Activated B cell treated with CpG ODN at 0.5 μM for 24 hours (primary cell): Measurements from ENCODE around the gene DCAF5. TPM values are rescaled to one million over a fixed set of nuclear protein-coding genes. Genes with fewer than 3 reads are reported as not detected.
"Not testable (repeated sequence)": the region's sequence is repeated elsewhere in the genome, so short reads cannot be mapped to it uniquely, and the experiment has no call there.

Source experiments
- ATAC-seq: fragments of 200-7000 bp; cut with Tn5 transposase; one replicate; pipeline ENCODE4 v1.10.0; 2021; ENCODE audit warnings: low read depth, mild to moderate bottlenecking, moderate library complexity
- CTCF ChIA-PET: fragments of 350-600 bp; sonication (Branson Sonifier 250); formaldehyde crosslinking; loops from one replicate; lab custom pipeline; 2021; ENCODE audit warnings: antibody characterized with exemption; lab: Charles Lee
- POLR2A ChIA-PET: fragments of 350-600 bp; sonication (Branson Sonifier 250); formaldehyde crosslinking; loops from one replicate; lab custom pipeline; 2021; ENCODE audit warnings: antibody characterized with exemption; lab: Charles Lee
- DNase-seq: peaks from one replicate; pipeline ENCODE4 v3.0.0; 2022
- H3K27ac Mint-ChIP-seq: one replicate; pipeline ENCODE4 v1.8.0; 2020; ENCODE audit warnings: mixed read lengths
- H3K27me3 Mint-ChIP-seq: one replicate; pipeline ENCODE4 v1.8.0; 2021; ENCODE audit warnings: mixed read lengths
- H3K36me3 Mint-ChIP-seq: one replicate; pipeline ENCODE4 v1.8.0; 2021; ENCODE audit warnings: low read depth, mixed read lengths
- H3K4me1 Mint-ChIP-seq: one replicate; pipeline ENCODE4 v1.8.0; 2021; ENCODE audit warnings: mixed read lengths
- H3K4me3 Mint-ChIP-seq: one replicate; pipeline ENCODE4 v1.8.0; 2020; ENCODE audit warnings: mild to moderate bottlenecking, mixed read lengths
- H3K9me3 Mint-ChIP-seq: one replicate; pipeline ENCODE4 v1.8.0; 2020; ENCODE audit warnings: mixed read lengths
- intact Hi-C: fragments of 100-400 bp; cut with micrococcal nuclease; formaldehyde crosslinking; loops from one replicate; pipeline ENCODE4 v1.15.1; 2024
- total RNA-seq: library from RNA; stranded (reverse); gene quantifications from 2 replicates; pipeline ENCODE4 v1.2.3, GENCODE V29; 2022
- TF ChIP-seq, protein P1 (sequence below): fragments of 200-600 bp; IDR thresholded peaks from one replicate; pipeline ENCODE4 v1.8.0; 2022; ENCODE audit warnings: antibody characterized with exemption, mild to moderate bottlenecking

DCAF5 gene
- total RNA-seq, 1 donor from 2014 or later: 50.8 TPM

DNA sequence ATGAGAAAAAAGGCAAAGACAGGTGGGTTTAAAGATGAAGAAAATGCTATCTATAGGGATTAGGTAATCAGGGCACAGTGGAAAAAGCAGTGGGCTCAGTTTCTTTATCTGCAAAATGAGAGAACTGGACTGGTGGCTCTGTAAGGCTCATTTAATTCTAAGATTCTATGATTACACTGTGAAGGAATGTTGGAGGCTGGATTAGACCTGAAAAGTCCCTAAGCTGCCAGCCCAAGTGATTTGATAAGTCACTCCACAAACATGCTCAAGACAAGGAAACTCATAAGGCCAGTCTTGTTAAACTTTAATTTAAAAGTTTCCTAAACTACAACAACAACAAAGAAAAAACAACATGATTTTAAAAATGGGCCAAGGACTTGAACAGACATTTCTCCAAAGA, 75.1 kb downstream of the DCAF5 start:
- Mint-ChIP-seq H3K36me3 (peaks cover 70% of the 10 kb centered on the region), H3K27ac (no peak overlapping the region), H3K9me3 (no peaks in the 10 kb centered on the region), H3K4me3 (no peak overlapping the region), H3K27me3 (no peaks in the 10 kb centered on the region), H3K4me1 (no peaks in the 10 kb centered on the region)
- intact Hi-C loops: no loop called here
- CTCF ChIA-PET: no interaction called here
- ATAC-seq (no peak), DNase-seq (no peak)
- TF ChIP-seq, protein P1, sequence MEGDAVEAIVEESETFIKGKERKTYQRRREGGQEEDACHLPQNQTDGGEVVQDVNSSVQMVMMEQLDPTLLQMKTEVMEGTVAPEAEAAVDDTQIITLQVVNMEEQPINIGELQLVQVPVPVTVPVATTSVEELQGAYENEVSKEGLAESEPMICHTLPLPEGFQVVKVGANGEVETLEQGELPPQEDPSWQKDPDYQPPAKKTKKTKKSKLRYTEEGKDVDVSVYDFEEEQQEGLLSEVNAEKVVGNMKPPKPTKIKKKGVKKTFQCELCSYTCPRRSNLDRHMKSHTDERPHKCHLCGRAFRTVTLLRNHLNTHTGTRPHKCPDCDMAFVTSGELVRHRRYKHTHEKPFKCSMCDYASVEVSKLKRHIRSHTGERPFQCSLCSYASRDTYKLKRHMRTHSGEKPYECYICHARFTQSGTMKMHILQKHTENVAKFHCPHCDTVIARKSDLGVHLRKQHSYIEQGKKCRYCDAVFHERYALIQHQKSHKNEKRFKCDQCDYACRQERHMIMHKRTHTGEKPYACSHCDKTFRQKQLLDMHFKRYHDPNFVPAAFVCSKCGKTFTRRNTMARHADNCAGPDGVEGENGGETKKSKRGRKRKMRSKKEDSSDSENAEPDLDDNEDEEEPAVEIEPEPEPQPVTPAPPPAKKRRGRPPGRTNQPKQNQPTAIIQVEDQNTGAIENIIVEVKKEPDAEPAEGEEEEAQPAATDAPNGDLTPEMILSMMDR: no peak
- POLR2A ChIA-PET: no interaction called here

GRCh38 chr14:69077185-69077584, 75.7 kb downstream of the DCAF5 start:
- H3K27ac Mint-ChIP-seq, H3K27me3 Mint-ChIP-seq, H3K4me3 Mint-ChIP-seq, intact Hi-C loops, ATAC-seq, POLR2A ChIA-PET, H3K4me1 Mint-ChIP-seq, DNase-seq, CTCF ChIA-PET, H3K9me3 Mint-ChIP-seq: not testable (repeated sequence)
- peaks cover 72% of the 10 kb centered on the region for H3K36me3 Mint-ChIP-seq

DNA sequence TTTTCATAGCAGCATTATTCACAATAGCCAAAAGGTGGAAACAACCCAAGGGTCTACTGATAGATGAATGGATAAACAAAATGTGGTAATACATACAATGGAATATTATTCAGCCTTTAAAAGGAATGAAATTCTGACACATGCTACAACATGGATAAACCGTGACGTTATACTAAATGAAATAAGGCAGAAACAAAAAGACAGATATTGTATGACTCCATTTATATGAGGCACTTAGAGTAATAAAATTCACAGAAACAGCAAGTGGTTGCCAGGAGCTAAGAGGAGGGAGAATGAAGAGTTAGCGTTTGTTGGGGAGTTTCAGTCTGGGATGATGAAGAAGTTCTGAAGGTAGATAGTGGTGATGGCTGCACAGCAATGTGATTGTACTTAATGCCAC, 76.6 kb downstream of the DCAF5 start:
- H3K9me3 Mint-ChIP-seq: no peaks in the 10 kb centered on the region
- H3K36me3 Mint-ChIP-seq: peaks cover 71% of the 10 kb centered on the region

GRCh38 chr14:69073915-69074314, 79.0 kb downstream of the DCAF5 start:
- no peaks in the 10 kb centered on the region for H3K27me3 Mint-ChIP-seq
- H3K27ac Mint-ChIP-seq: no peak overlapping the region
- CTCF ChIA-PET: interaction anchor here (0.7 kb wide), 1 partner anchor 1140 kb away, joined by 4 read pairs; no protein-coding TSS in a partner anchor
- H3K9me3 Mint-ChIP-seq: no peaks in the 10 kb centered on the region
- no peak overlapping the region for H3K4me3 Mint-ChIP-seq
- POLR2A ChIA-PET: no interaction called here
- intact Hi-C loops: no loop called here
- TF ChIP-seq, protein P1: no peak
- DNase-seq (no peak), ATAC-seq (no peak)
- no peaks in the 10 kb centered on the region for H3K4me1 Mint-ChIP-seq
- H3K36me3 Mint-ChIP-seq: peaks cover 66% of the 10 kb centered on the region

More for the DNA sequence above, 76.6 kb downstream of the DCAF5 start:
- DNase-seq (no peak), ATAC-seq (no peak)
- ChIA-PET CTCF (no interaction called here), POLR2A (no interaction called here)
- H3K4me3 Mint-ChIP-seq: no peak overlapping the region
- TF ChIP-seq, protein P1: no peak
- H3K27ac Mint-ChIP-seq: no peak overlapping the region
- H3K27me3 Mint-ChIP-seq: no peaks in the 10 kb centered on the region
- H3K4me1 Mint-ChIP-seq: no peaks in the 10 kb centered on the region
- intact Hi-C loops: no loop called here

GRCh38 chr14:69073429-69073828, 79.5 kb downstream of the DCAF5 start:
- TF ChIP-seq, protein P1: no peak
- no peak for DNase-seq
- H3K27ac Mint-ChIP-seq: no peak overlapping the region
- H3K36me3 Mint-ChIP-seq: peaks cover 69% of the 10 kb centered on the region
- POLR2A ChIA-PET: no interaction called here
- H3K4me3 Mint-ChIP-seq: no peak overlapping the region
- H3K4me1 Mint-ChIP-seq: no peaks in the 10 kb centered on the region
- no peaks in the 10 kb centered on the region for H3K9me3 Mint-ChIP-seq
- no peak for ATAC-seq
- CTCF ChIA-PET: interaction anchor here (0.7 kb wide), 1 partner anchor 1140 kb away, joined by 4 read pairs; no protein-coding TSS in a partner anchor
- intact Hi-C loops: no loop called here
- no peaks in the 10 kb centered on the region for H3K27me3 Mint-ChIP-seq

GRCh38 chr14:69072584-69072983, 80.3 kb downstream of the DCAF5 start:
- POLR2A ChIA-PET: no interaction called here
- Mint-ChIP-seq H3K4me3 (no peak overlapping the region), H3K9me3 (no peaks in the 10 kb centered on the region), H3K27ac (no peak overlapping the region), H3K4me1 (no peaks in the 10 kb centered on the region), H3K36me3 (peaks cover 73% of the 10 kb centered on the region), H3K27me3 (no peaks in the 10 kb centered on the region)
- CTCF ChIA-PET: no interaction called here
- DNase-seq: no peak
- TF ChIP-seq, protein P1: no peak
- intact Hi-C loops: no loop called here
- no peak for ATAC-seq
